ENCODE measurements around the gene MYO7B. TPM values are rescaled to one million over a fixed set of nuclear protein-coding genes. Genes with fewer than 3 reads are reported as not detected.

The MYO7B gene
- total RNA-seq, 2 experiments from 2014 or later, result 0.37 to 0.41 TPM

DNA sequence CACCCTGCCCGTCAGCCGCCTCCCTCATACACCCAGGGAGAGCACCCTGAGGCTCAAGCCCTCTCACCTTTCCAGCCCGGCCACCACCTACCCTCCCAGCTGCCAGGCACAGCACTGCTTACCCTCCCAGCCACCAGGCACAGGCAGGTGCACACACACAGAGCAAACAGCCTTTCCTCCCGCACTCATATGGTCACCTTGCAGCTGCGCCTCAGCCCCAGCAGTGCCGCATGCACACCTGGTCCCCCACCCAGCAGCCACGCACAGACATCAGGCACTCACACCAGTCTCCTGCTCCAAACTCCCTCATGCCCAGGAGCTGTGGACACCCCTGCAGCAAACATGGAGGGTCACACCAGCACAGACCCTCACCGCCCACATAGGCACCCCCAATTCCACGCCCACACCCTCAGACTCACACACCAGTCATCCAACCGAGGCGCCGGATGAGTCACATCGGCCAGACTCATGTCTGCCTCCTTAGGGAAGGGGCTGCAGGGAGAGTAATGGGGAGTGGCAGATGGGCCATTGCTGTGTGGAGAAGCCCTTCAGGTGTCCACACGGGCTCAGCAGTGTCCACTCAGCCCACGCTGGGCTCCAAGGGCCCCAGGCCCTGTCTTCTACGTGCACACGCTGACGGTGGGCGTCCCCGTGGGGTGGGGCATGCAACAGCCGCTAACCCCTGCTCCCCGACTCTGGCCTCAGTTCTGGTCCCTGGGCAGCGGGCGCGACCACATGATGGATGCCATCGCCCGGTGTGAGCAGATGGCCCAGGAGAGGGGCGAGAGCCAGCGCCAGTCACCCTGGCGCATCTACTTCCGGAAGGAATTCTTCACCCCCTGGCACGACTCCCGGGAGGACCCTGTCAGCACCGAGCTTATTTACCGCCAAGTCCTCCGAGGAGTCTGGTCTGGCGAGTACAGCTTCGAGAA, 88.2 kb downstream of the MYO7B start:
- Mint-ChIP-seq H3K36me3 (ENCODE audit: low read depth) (no peaks in the 10 kb centered on the region), H3K27me3 (ENCODE audit: low read depth) (no peaks in the 10 kb centered on the region), H3K27ac (no peak overlapping the region), H3K9me3 (no peaks in the 10 kb centered on the region), H3K4me3 (no peak overlapping the region), H3K4me1 (ENCODE audit: low read depth) (peaks cover 2% of the 10 kb centered on the region)
- CTCF ChIA-PET, result interaction anchor here (0.8 kb wide), 1 partner anchor 28 kb away, joined by 3 read pairs; no protein-coding TSS in a partner anchor
- intact Hi-C loops (cut with micrococcal nuclease), result no loop called here
- DNase-seq, result no peak

DNA sequence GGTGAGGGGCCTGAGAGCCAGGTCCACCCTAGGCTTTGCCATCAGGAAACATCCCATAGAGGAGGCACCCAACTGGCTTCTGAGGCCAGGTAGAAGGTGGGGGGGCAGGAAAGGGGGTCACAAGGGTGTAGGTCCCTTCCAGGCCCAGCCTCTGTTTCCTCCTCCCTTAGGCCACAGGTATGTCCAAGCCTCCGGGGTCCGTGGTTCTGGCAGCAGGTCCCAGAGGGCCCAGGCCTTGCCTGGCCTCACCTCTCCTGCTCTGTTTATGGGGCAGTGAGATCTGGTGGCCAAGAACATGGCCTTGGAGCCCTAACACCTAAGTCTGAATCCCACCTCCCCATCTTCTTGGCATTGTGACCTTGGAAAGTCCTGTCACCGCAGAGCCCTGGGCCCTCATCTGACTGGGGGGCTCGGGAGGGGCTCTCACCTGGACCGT, 88.9 kb downstream of the MYO7B start:
- H3K4me1 Mint-ChIP-seq (ENCODE audit: low read depth), result peaks cover 2% of the 10 kb centered on the region
- no peaks in the 10 kb centered on the region for H3K36me3 Mint-ChIP-seq (ENCODE audit: low read depth)
- H3K9me3 Mint-ChIP-seq, result no peaks in the 10 kb centered on the region
- CTCF ChIA-PET, result interaction anchor here (0.8 kb wide), 1 partner anchor 29 kb away, joined by 3 read pairs; no protein-coding TSS in a partner anchor
- DNase-seq, result no peak
- no peaks in the 10 kb centered on the region for H3K27me3 Mint-ChIP-seq (ENCODE audit: low read depth)
- intact Hi-C loops (cut with micrococcal nuclease), result no loop called here
- H3K27ac Mint-ChIP-seq, result no peak overlapping the region
- H3K4me3 Mint-ChIP-seq, result no peak overlapping the region

DNA sequence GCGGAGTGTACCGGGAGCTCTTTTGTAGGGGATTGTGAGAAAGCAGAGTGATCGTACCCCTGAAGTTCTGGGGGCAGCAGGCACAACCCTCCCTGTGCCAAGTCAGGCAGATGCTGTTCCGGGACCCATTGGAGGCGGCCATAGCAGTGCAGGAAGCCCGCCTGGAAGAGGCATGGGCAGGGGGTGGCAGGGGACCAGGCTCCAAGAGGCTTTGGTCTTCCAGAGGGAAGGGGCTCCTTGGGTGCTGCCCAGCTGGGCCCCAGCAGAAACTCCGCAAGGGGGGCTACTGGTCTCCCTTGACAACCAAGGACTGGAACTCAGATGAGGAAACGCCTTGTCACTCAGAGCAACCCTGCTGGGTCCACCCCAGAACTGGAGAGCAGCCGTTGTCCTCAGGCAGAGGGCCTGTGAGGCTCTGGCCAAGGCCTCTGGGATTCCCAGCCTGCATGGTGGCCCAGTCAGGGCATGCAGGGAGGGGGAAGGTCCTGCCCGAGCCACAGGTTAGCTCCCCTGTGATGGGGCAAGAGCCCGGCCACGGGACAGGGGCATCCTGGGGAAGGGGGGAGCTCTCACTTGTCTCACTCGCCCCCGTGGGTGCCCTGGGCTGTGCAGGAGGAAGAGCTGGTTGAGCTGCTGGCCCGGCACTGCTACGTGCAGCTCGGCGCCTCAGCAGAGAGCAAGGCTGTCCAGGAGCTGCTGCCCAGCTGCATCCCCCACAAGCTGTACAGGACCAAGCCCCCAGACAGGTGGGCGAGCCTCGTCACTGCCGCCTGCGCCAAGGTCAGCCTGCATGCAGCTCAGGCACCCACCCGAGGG, 89.5 kb downstream of the MYO7B start:
- CTCF ChIA-PET, result interaction anchor here (1.1 kb wide), 1 partner anchor 34 kb away, joined by 3 read pairs; no protein-coding TSS in a partner anchor
- H3K36me3 Mint-ChIP-seq (ENCODE audit: low read depth), result no peaks in the 10 kb centered on the region
- no peak for DNase-seq

DNA sequence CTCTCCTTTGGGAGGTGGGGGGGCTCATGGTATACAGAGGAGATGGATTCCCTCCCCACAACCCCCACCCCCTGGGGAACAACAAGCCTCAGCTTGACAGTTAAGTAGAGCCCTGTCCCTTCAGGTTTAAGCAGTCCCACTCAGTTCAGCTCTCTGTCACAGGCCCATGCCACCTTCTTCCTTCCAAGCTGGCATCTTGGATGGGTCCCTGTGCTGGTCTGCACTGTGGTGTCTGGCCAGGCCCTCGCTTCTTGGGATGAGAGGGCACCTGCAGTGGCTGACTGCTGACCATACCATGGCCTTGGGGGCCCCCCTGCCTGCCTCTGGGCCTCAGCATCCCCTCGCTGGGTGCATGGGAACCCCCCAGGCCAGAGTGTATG, 90.1 kb downstream of the MYO7B start:
- Mint-ChIP-seq H3K4me1 (ENCODE audit: low read depth) (peaks cover 3% of the 10 kb centered on the region), H3K9me3 (no peaks in the 10 kb centered on the region), H3K4me3 (no peak overlapping the region), H3K36me3 (ENCODE audit: low read depth) (no peaks in the 10 kb centered on the region), H3K27me3 (ENCODE audit: low read depth) (no peaks in the 10 kb centered on the region), H3K27ac (no peak overlapping the region)
- intact Hi-C loops (cut with micrococcal nuclease), result no loop called here
- CTCF ChIA-PET, result interaction anchor here (1.1 kb wide), 1 partner anchor 35 kb away, joined by 3 read pairs; no protein-coding TSS in a partner anchor
- DNase-seq, result no peak

More for the DNA sequence above, 89.5 kb downstream of the MYO7B start:
- Mint-ChIP-seq H3K9me3 (no peaks in the 10 kb centered on the region), H3K27ac (no peak overlapping the region), H3K4me3 (no peak overlapping the region), H3K27me3 (ENCODE audit: low read depth) (no peaks in the 10 kb centered on the region), H3K4me1 (ENCODE audit: low read depth) (no peaks in the 10 kb centered on the region)
- intact Hi-C loops (cut with micrococcal nuclease), result no loop called here

DNA sequence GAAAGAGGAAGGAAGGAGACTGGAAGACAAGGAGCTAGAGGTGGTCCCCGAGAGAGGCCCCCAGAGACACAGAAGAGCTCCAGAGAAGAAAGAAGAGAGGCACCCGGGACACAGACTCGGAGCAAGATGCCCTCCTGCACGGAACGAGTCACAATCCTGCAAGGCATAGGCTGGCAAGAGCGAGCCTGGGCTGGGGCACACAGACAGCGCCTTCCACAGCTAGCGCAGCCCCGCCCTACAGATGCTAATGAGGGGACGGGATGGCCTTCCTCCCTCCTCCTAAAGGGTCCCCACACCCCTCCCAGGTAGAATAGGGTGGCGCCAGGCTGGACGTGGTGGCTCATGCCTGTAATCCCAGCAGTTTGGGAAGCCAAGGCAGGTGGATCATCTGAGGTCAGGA, 90.7 kb downstream of the MYO7B start:
- H3K36me3 Mint-ChIP-seq (ENCODE audit: low read depth), result no peaks in the 10 kb centered on the region
- no peak for DNase-seq
- H3K9me3 Mint-ChIP-seq, result no peaks in the 10 kb centered on the region
- no peak overlapping the region for H3K4me3 Mint-ChIP-seq
- intact Hi-C loops (cut with micrococcal nuclease), result no loop called here
- no peaks in the 10 kb centered on the region for H3K27me3 Mint-ChIP-seq (ENCODE audit: low read depth)
- H3K4me1 Mint-ChIP-seq (ENCODE audit: low read depth), result peaks cover 6% of the 10 kb centered on the region
- H3K27ac Mint-ChIP-seq, result no peak overlapping the region
- CTCF ChIA-PET, result no interaction called here

DNA sequence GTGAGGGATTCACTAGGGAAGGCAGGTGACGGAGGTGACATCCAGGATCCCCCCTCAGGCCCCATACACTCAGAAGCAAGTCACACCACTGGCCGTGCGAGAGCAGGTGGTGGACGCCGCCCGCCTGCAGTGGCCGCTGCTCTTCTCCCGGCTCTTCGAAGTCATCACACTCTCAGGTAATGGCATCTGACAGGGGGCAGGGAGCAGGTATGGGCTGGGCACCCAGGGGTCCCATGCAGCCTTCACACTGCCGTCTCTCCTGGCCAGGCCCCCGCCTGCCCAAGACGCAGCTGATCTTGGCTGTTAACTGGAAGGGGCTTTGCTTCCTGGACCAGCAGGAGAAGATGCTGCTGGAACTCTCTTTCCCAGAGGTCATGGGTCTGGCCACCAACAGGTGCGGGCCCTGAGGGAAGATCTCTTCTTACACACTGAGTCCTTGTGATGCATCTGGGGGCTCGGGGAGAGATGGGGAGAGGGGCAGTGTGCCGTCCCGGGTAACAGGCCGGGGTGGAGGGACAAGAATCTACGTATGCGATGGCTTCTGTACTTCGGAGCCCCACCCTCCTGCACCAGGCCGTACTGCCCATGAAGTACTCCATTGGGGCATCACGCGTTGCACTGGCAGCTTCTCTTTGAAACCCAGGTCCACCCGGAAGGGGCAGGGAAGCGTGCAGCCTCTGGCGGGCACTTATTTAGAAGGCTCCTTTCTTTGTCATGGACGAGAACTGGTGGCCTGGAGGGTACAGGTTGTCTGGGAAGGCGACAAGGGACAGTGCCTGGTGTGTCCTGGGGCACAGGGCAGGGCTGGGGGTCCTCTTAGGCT, 91.6 kb downstream of the MYO7B start:
- Mint-ChIP-seq H3K27ac (no peak overlapping the region), H3K9me3 (no peaks in the 10 kb centered on the region), H3K36me3 (ENCODE audit: low read depth) (no peaks in the 10 kb centered on the region), H3K27me3 (ENCODE audit: low read depth) (no peaks in the 10 kb centered on the region), H3K4me3 (no peak overlapping the region), H3K4me1 (ENCODE audit: low read depth) (peaks cover 6% of the 10 kb centered on the region)
- CTCF ChIA-PET, result no interaction called here
- DNase-seq, result no peak
- intact Hi-C loops (cut with micrococcal nuclease), result no loop called here

DNA sequence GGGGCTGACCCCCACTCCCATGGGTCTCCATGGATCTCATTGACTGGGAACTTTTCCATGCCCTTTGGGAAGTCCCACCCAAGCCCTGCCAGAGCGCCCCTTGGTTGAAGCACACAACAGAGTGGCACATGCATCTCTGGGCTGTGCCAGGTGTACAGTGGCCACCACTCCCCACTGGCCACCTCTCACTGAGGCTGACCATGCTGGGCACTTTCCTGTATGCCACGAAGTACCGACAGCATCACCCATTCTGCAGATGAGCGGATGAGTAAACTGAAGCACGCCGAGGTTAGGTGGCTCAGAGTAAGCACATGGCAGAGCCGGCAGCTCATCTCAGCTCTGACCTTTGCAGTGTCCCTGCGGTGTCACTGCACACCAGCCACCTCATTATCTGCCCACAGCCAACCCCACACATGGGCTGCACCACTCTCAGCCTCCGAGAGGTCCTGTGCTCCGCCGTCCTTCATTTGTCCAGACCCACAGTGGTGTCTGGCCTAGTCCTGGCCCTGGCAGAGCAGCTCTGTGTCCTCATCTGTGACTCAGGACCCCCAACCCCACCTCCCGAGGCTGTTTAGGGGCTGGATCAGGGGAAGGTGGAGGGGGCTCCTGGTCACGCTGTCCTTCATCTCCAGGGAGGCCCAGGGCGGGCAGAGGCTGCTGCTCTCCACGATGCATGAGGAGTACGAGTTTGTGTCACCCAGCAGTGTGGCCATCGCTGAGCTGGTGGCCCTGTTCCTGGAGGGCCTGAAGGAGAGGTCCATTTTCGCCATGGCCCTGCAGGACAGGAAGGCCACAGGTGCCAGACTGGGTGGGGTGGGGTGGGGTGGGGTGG, 92.5 kb downstream of the MYO7B start:
- no peak for DNase-seq
- intact Hi-C loops (cut with micrococcal nuclease), result no loop called here
- Mint-ChIP-seq H3K9me3 (no peaks in the 10 kb centered on the region), H3K27ac (no peak overlapping the region), H3K4me1 (ENCODE audit: low read depth) (peaks cover 10% of the 10 kb centered on the region), H3K36me3 (ENCODE audit: low read depth) (no peaks in the 10 kb centered on the region), H3K27me3 (ENCODE audit: low read depth) (no peaks in the 10 kb centered on the region), H3K4me3 (no peak overlapping the region)
- CTCF ChIA-PET, result no interaction called here

DNA sequence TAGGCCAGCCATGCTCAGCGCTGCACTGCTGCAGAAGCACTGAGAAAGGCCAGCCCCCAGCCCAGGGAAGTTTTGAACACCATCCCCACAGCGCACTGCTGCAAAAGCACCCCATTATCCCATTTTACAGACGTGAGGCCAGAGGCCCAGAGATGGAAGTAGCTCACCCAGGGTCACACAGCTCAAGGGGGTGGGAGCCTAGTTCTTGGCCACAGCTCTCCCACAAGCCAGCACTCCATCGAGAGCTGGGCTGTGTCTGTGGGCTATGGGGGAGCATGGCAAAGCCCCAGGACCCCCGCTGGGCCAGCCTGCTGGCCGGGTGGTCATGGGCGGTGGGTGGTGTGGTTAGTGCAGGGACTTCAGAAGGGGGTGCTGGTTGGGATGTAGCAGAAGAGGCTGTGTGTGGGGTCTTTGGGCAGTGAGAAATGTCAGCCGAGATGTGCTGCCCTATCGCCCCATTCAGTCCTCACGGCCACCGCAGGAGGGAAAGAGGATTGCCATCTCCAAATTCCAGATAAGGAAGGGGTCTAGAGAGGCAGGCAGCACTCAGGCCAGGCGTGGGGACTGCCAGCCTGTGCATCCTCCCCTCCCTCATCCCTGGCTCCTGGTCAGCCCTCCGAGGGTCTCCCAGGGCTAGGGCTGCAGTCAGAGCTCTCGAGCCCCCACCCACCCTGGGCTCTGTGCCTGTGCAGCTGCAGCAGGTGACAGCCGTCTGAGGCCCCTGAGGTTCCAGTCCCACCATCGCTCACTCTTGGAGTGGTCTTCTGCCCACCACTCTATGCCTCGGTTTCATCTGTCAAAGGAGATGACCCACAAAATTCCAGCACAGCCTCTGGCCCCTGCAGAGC, 93.5 kb downstream of the MYO7B start:
- CTCF ChIA-PET, result no interaction called here

DNA sequence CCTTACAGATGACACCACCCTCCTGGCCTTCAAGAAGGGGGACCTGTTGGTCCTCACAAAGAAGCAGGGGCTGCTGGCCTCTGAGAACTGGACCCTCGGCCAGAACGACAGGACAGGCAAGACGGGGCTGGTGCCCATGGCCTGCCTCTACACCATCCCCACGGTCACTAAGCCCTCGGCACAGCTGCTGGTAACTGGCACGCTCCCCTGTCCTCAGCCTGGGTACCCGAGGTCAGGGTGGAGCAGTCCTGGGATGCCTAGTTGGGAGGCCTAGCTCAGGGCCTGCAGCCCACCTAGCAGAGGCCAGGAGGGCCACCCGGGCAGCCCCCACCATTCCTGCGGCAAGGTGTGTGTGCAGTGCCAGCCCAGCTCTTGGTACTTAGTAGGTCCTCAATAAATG, 94.2 kb downstream of the MYO7B start:
- CTCF ChIA-PET, result no interaction called here
- intact Hi-C loops (cut with micrococcal nuclease), result no loop called here
- no peaks in the 10 kb centered on the region for H3K9me3 Mint-ChIP-seq
- H3K27me3 Mint-ChIP-seq (ENCODE audit: low read depth), result no peaks in the 10 kb centered on the region
- no peak overlapping the region for H3K27ac Mint-ChIP-seq
- H3K4me3 Mint-ChIP-seq, result no peak overlapping the region
- no peaks in the 10 kb centered on the region for H3K36me3 Mint-ChIP-seq (ENCODE audit: low read depth)
- peaks cover 24% of the 10 kb centered on the region for H3K4me1 Mint-ChIP-seq (ENCODE audit: low read depth)
- DNase-seq, result no peak

More for the DNA sequence above, 93.5 kb downstream of the MYO7B start:
- Mint-ChIP-seq H3K36me3 (ENCODE audit: low read depth) (no peaks in the 10 kb centered on the region), H3K9me3 (no peaks in the 10 kb centered on the region), H3K4me3 (no peak overlapping the region), H3K27me3 (ENCODE audit: low read depth) (no peaks in the 10 kb centered on the region), H3K4me1 (ENCODE audit: low read depth) (peaks cover 20% of the 10 kb centered on the region), H3K27ac (no peak overlapping the region)
- DNase-seq, result no peak
- intact Hi-C loops (cut with micrococcal nuclease), result no loop called here

DNA sequence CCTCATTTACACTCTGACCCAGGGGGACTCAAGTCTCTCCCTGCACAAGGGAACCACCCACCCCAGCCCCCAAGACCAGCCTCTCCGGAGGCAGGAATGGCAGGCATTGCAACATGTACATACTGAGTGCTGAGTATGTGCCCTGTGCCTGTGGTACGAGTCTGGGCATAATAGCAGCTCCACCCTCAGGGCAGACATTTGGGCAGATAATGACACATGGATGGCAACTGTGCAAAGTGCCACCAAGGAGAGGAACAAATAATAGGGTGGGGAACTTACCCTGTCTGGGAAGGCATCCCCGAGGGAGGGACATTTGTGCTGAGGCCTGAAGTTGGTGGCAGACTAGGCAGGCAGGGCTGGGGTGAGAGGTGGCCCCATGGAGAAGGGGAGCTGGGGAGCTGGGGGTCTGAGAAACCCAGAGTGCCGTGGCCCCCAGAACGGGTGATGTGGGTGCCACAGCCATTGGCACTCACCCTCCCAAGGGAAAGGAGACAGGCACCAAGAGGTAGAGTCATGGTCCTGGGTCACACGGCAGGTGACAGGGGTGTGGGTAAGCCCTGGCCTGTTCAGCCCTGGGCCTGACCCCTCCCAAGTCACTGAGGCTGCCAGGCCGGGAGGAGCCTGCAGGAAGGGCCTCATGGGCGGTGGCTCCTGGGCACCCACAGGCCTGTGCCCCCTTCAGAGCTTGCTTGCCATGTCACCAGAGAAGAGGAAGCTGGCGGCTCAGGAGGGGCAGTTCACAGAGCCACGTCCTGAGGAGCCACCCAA, 94.8 kb downstream of the MYO7B start:
- H3K27ac Mint-ChIP-seq, result no peak overlapping the region
- H3K4me1 Mint-ChIP-seq (ENCODE audit: low read depth), result peaks cover 30% of the 10 kb centered on the region
- no peaks in the 10 kb centered on the region for H3K27me3 Mint-ChIP-seq (ENCODE audit: low read depth)
- intact Hi-C loops (cut with micrococcal nuclease), result no loop called here
- H3K36me3 Mint-ChIP-seq (ENCODE audit: low read depth), result no peaks in the 10 kb centered on the region
- H3K4me3 Mint-ChIP-seq, result no peak overlapping the region
- DNase-seq, result no peak
- CTCF ChIA-PET, result no interaction called here
- no peaks in the 10 kb centered on the region for H3K9me3 Mint-ChIP-seq
